Pancreas (tissue), 10 donors: ENCODE measurements around the gene LATS1. TPM values are rescaled to one million over a fixed set of nuclear protein-coding genes. Genes with fewer than 3 reads are reported as not detected.

Source experiments
- ATAC-seq, 4 donors: fragments of 200-7000 bp; cut with Tn5 transposase; one replicate each; pipeline versions ENCODE4 v1.8.0 to v1.9.1; 2020; ENCODE audit warnings: mild to moderate bottlenecking in 4 of 4, moderate library complexity in 4 of 4
- DNase-seq, 6 donors: peaks; one replicate each; pipeline ENCODE4 v3.0.0-alpha.2; 2020
- FAIRE-seq: peaks from 2 replicates; lab custom pipeline; 2012; peaks lifted over from hg19 to GRCh38; lab: Jason Lieb, UNC
- H3K27ac ChIP-seq, 4 donors: fragments of 200-600 bp; sonication (generic); 1 replicate in 3 of 4; 2 replicates in 1 of 4; pipeline versions ENCODE4 v1.5.0 to v1.8.0; 2020
- H3K27me3 ChIP-seq, 4 donors: fragments of 200-600 bp; one replicate each; pipeline ENCODE4 v1.8.0; 2021
- H3K36me3 ChIP-seq, 3 donors: fragments of 200-600 bp; sonication (generic) in 1 of 3; one replicate each; pipeline versions ENCODE4 v1.5.0 to v1.8.0; 2020 to 2021
- H3K4me1 ChIP-seq, 3 donors: fragments of 200-600 bp; one replicate each; pipeline ENCODE4 v1.8.0; 2021
- H3K4me3 ChIP-seq, 4 donors: fragments of 200-600 bp; sonication (generic) in 2 of 4; one replicate each; pipeline versions ENCODE4 v1.5.0 to v1.8.0; 2020 to 2021
- H3K9me3 ChIP-seq, 4 donors: fragments of 200-600 bp; one replicate each; pipeline ENCODE4 v1.8.0; 2021
- WGBS, 2 donors: extraction: QIAGEN DNeasy Blood & Tissue Kit; methylation state at CpG; one replicate each; pipeline ENCODE4 v1.1.7; 2013; 5-methylcytosine and 5-hydroxymethylcytosine counted together
- intact Hi-C, 3 donors: fragments of 100-400 bp; cut with DNase I; formaldehyde crosslinking; loops; one replicate each; pipeline versions ENCODE4 v1.11.1 to v1.14.2; 2022
- polyA plus RNA-seq, 2 donors: library from polyadenylated mRNA; stranded (reverse); fragments of 200-250 nt; gene quantifications; one replicate each; pipeline ENCODE4 v1.2.3, GENCODE V29; 2013
- total RNA-seq, 6 donors: library from RNA; stranded (reverse); fragmentation: NEBNext Ultra II Directional in 4 of 6; extraction: Animal tissue kit (Norgen Biotek cat#: 25700) in 4 of 6; gene quantifications; one replicate each; pipeline versions ENCODE4 v1.2.1 to v1.2.4, GENCODE V29; 2021 to 2023
- TF ChIP-seq, protein P1 (sequence below), 4 donors: fragments of 200-600 bp; sonication (generic) in 3 of 4; IDR thresholded peaks; one replicate each; pipeline versions ENCODE4 v1.5.0 to v1.8.0; 2021; ENCODE audit warnings: antibody characterized with exemption in 4 of 4
- donor health status: healthy with polysubstance abuse.
- donor health status: DM: no; HTN: no; CAD: no; lungs with moderate emphysema.
- donor health status: DM: no; HTN: no; CAD: no.
- donor health status: control.
- donor health status: control.
- donor health status: Bipolar disorder and iron deficiency.
- donor health status: DM: yes; HTN: yes; CAD: no.
- donor health status: DM: no; HTN: no; CAD: no.
- donor health status: DM: no; HTN: no; CAD: no.
- donor health status: DM: yes; HTN: yes; CAD: no.

LATS1 gene
- total RNA-seq (10 to 100 TPM in 3 of 6 donors, 1 to 10 TPM in 3; 8.8 to 17.4 (median 10.4) TPM), polyA plus RNA-seq (1 to 10 TPM; 5.2 to 6.1 TPM)

DNA sequence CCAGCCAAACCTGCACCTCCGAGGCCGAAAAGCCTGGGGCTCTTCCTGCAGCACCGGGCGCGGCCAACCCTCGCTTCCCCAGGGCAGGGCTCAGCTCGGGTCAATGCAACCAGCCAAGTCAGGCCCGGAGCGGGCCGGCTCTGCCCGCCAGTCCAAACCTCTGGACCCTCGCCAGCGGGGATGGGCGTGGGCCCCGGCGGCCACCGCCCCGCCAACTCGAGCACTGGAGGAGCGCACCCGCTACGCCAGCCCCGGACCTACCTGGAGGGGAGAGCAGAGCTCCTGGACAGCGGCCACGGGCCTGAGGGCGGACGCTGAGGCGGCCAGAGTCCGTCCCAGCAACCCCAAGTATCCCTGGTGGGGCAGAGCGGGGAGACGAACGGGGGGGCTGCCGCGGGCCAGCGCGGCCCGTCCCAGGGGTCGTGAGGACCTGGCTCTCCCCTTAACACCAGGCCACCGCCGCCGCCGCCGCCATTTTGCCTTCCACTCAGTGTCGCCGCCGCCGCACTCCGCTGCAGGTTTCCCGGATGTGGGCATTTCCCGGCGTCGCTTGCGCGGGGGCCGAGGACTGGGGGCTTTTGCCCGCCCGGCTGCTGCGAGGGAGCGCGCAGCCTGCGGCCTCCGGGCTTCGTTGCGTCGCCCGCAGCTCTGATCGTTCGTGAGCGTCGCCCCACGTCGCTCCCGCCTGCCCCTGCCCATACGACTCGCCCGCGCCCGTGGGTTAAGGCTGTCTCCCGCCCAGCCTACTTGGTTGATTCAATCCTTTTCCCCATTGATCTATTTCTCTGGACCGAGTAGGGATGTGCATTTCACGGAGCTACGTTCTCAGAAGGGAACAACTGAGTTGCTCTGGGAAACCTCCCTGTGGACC is at the start of gene LATS1:
Gene LATS1, minus strand, starts transcription at position 514 of the 871 bp plus-strand sequence. CDS start 15,975 bp downstream, outside the sequence.
- Histone ChIP-seq H3K27me3 (no peaks in the 10 kb centered on the region), H3K36me3 (no peaks in the 10 kb centered on the region), H3K4me3 (peak within 1 kb of the TSS; percentile 82 to 96 (median 92)), H3K4me1 (peaks cover 7 to 20% (median 13%) of the 10 kb centered on the region in 3 donors), H3K9me3 (no peaks in the 10 kb centered on the region), H3K27ac (peak within 1 kb of the TSS; percentile 96 to 100 (median 99))
- DNase-seq (peak; percentile 91 to 97 (median 96)), FAIRE-seq (no peak), ATAC-seq (peak; percentile 90 to 95 (median 92))
- intact Hi-C loops, result no loop called here
- TF ChIP-seq, protein P1, sequence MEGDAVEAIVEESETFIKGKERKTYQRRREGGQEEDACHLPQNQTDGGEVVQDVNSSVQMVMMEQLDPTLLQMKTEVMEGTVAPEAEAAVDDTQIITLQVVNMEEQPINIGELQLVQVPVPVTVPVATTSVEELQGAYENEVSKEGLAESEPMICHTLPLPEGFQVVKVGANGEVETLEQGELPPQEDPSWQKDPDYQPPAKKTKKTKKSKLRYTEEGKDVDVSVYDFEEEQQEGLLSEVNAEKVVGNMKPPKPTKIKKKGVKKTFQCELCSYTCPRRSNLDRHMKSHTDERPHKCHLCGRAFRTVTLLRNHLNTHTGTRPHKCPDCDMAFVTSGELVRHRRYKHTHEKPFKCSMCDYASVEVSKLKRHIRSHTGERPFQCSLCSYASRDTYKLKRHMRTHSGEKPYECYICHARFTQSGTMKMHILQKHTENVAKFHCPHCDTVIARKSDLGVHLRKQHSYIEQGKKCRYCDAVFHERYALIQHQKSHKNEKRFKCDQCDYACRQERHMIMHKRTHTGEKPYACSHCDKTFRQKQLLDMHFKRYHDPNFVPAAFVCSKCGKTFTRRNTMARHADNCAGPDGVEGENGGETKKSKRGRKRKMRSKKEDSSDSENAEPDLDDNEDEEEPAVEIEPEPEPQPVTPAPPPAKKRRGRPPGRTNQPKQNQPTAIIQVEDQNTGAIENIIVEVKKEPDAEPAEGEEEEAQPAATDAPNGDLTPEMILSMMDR (IDR thresholded peaks at IDR 0.05), result no peak
- WGBS, 2 donors, result 0% methylated on average over 70 to 82 of the region's 82 CpGs

DNA sequence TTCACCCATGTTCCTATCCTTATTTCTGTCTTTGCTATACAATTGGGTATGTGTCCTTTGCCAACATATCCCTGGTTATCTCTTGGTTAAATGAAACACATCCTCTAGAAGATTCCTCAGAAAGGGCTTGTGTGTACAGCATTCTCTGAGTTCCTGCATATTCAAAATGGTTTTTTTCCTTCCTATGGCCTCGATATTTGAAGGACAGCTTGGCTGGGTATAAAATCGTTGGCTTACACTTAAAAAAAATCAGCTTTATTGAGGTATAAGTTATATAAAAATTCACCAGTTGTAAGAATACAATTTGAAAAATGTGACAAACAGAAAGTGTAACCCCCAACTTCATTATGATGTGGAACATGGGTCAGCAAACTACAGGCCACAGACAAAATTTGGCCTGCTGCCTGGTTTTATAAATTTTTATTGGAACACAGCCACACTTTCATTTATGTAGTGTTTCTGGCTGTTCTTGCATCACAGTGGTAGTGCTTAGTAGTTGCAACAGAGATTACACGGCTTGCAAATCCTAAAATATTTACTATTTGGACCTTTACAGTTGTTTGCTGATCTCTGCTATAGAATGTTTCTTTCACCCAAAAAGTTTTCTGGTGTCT is 48.4 kb upstream of the LATS1 start:
- Histone ChIP-seq H3K27ac (no peak overlapping the region), H3K4me3 (no peak overlapping the region), H3K27me3 (no peaks in the 10 kb centered on the region), H3K36me3 (no peaks in the 10 kb centered on the region), H3K9me3 (no peaks in the 10 kb centered on the region), H3K4me1 (no peaks in the 10 kb centered on the region)
- intact Hi-C loops, result no loop called here
- FAIRE-seq (no peak), ATAC-seq (no peak), DNase-seq (no peak)
- 47 to 65% methylated on average over 3 of the region's 3 CpGs for WGBS, 2 donors
- TF ChIP-seq, protein P1 (IDR thresholded peaks at IDR 0.05), result no peak

DNA sequence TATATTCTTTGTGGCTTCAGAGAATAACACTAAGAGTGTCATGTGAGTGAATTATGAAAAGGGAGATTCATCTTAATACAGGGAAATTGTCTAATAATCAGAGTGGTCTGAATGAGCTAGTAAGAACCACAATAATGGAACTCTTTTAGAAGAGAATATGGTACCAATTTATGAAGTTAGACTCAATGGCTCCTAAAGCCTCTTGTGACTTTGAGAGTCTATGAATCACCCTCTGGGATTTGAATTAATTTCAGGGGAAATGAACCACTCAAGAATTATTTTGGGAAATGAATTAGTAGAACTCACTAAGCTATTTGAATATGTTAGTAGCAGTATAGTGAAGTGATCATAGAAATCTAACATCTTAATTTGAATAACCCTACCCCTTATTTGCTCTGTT is 46.0 kb upstream of the LATS1 start:
- ATAC-seq (no peak), DNase-seq (no peak), FAIRE-seq (no peak)
- Histone ChIP-seq H3K4me1 (no peaks in the 10 kb centered on the region), H3K27ac (no peak overlapping the region), H3K9me3 (no peaks in the 10 kb centered on the region), H3K36me3 (peaks cover 0 to 13% (median 0%) of the 10 kb centered on the region in 3 donors), H3K4me3 (no peak overlapping the region), H3K27me3 (no peaks in the 10 kb centered on the region)
- intact Hi-C loops, result no loop called here
- TF ChIP-seq, protein P1 (IDR thresholded peaks at IDR 0.05), result no peak

DNA sequence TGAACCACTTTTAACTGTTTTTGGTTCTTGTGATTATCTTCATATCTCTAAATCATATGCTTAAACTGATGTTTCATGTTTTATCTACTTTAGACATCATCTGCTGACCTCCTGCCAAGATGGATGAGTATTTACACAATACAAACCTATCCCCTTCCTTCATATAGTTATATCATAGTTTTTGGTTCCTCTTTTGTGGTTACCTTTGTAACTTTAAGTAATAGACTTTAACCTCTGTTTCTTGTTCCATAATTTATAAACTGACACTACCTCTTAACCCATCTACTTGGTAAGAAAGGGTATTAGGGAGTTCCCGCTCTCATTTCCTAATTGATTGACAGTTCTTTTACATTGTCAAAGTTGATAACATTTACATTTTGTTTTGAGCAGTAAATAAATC is 43.5 kb upstream of the LATS1 start:
- FAIRE-seq, result no peak
- 92 to 96% methylated on average over 1 of the region's 1 CpG for WGBS, 2 donors

More for the DNA sequence above, 43.5 kb upstream of the LATS1 start:
- intact Hi-C loops, result no loop called here
- Histone ChIP-seq H3K9me3 (no peaks in the 10 kb centered on the region), H3K4me1 (no peaks in the 10 kb centered on the region), H3K27ac (no peak overlapping the region), H3K27me3 (no peaks in the 10 kb centered on the region), H3K36me3 (peaks cover 0 to 13% (median 0%) of the 10 kb centered on the region in 3 donors), H3K4me3 (no peak overlapping the region)
- TF ChIP-seq, protein P1 (IDR thresholded peaks at IDR 0.05), result no peak
- no peak for DNase-seq
- ATAC-seq, result no peak
